ENCODE results near the gene DGKH. TPM values are rescaled to one million over a fixed set of nuclear protein-coding genes. Genes with fewer than 3 reads are reported as not detected.

The DGKH gene
- total and polyA plus RNA-seq, 9 of the 15 experiments (the other 6 are each of a cell fraction or from before 2014, with no cell fraction given): 0.38 to 4.4 (median 3.1) TPM

DNA sequence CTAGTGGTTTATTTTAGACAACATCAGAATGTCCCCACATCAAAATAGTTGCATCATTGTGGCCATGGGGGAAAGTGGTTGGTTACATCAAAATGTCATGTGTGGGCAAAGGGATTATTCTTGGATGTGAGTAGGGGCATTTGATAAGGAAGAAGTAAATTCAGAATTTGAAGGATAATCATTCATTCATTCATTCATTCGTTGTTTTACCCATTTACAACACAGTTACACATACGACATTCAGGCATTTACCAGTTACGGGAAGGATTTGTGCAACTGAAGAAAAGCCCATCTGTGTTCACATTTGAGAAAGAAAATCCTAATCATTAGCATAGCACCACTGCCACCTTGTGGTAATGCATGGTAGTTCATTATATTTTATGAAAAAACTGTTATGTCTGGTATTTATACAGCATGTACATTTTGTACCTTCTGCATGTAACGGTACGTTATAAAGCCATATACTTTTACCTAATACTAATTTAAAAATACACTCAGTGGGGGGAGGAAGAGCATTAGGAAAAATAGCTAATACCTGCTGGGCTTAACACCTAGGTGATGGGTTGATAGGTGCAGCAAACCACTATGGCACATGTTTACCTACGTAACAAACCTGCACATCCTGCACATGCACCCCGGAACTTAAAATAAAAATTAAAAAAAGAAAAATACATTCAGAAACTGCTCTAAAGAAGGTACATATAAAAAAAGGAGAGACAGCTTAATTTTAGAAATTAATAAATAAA lies 62.1 kb downstream of the DGKH start (continued):
- TF ChIP-seq, protein P1, sequence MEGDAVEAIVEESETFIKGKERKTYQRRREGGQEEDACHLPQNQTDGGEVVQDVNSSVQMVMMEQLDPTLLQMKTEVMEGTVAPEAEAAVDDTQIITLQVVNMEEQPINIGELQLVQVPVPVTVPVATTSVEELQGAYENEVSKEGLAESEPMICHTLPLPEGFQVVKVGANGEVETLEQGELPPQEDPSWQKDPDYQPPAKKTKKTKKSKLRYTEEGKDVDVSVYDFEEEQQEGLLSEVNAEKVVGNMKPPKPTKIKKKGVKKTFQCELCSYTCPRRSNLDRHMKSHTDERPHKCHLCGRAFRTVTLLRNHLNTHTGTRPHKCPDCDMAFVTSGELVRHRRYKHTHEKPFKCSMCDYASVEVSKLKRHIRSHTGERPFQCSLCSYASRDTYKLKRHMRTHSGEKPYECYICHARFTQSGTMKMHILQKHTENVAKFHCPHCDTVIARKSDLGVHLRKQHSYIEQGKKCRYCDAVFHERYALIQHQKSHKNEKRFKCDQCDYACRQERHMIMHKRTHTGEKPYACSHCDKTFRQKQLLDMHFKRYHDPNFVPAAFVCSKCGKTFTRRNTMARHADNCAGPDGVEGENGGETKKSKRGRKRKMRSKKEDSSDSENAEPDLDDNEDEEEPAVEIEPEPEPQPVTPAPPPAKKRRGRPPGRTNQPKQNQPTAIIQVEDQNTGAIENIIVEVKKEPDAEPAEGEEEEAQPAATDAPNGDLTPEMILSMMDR (IDR thresholded peaks at IDR 0.05 in 2 of 3, conservative IDR thresholded peaks at IDR 0.05 in 1 of 3; ENCODE audit: insufficient read depth in 2 of 3, low read depth in 1 of 3, low read length in 3 of 3): peak; percentile 41 to 71 (median 50); a peak in 5 of 6 replicates
- TF ChIP-seq DACH1 (IDR thresholded peaks at IDR 0.05; ENCODE audit: partially characterized antibody) (no peak), PTRF (tag; IDR thresholded peaks at IDR 0.05) (no peak), ZNF77 (CRISPR knock-in tag; IDR thresholded peaks at IDR 0.05) (no peak)
- TF ChIP-seq, protein P2, sequence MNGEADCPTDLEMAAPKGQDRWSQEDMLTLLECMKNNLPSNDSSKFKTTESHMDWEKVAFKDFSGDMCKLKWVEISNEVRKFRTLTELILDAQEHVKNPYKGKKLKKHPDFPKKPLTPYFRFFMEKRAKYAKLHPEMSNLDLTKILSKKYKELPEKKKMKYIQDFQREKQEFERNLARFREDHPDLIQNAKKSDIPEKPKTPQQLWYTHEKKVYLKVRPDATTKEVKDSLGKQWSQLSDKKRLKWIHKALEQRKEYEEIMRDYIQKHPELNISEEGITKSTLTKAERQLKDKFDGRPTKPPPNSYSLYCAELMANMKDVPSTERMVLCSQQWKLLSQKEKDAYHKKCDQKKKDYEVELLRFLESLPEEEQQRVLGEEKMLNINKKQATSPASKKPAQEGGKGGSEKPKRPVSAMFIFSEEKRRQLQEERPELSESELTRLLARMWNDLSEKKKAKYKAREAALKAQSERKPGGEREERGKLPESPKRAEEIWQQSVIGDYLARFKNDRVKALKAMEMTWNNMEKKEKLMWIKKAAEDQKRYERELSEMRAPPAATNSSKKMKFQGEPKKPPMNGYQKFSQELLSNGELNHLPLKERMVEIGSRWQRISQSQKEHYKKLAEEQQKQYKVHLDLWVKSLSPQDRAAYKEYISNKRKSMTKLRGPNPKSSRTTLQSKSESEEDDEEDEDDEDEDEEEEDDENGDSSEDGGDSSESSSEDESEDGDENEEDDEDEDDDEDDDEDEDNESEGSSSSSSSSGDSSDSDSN (IDR thresholded peaks at IDR 0.05; ENCODE audit: borderline replicate concordance in 1 of 2, low read depth in 2 of 2, low read length in 2 of 2): no peak
- TF ChIP-seq, protein P3, sequence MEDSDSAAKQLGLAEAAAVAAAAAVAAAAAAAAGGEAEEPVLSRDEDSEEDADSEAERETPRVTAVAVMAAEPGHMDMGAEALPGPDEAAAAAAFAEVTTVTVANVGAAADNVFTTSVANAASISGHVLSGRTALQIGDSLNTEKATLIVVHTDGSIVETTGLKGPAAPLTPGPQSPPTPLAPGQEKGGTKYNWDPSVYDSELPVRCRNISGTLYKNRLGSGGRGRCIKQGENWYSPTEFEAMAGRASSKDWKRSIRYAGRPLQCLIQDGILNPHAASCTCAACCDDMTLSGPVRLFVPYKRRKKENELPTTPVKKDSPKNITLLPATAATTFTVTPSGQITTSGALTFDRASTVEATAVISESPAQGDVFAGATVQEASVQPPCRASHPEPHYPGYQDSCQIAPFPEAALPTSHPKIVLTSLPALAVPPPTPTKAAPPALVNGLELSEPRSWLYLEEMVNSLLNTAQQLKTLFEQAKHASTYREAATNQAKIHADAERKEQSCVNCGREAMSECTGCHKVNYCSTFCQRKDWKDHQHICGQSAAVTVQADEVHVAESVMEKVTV (CRISPR knock-in tag; IDR thresholded peaks at IDR 0.05): peak; percentile 67

Measured in K562 (cell line).